B cell (primary cell): ENCODE measurements around the gene RGL3.

Experiments used
- EZH2 ChIP-seq: IDR thresholded peaks from 2 replicates; pipeline ENCODE4 v1.6.1; 2012; ENCODE audit warnings: borderline replicate concordance, low read depth, mild to moderate bottlenecking, moderate library complexity, low read length; ENCODE audit not compliant: insufficient read depth, poor library complexity, severe bottlenecking
- TF ChIP-seq, protein P1 (sequence below): fragments of 200-600 bp; IDR thresholded peaks from one replicate; pipeline ENCODE4 v1.8.0; 2022; ENCODE audit warnings: antibody characterized with exemption, mild to moderate bottlenecking

DNA sequence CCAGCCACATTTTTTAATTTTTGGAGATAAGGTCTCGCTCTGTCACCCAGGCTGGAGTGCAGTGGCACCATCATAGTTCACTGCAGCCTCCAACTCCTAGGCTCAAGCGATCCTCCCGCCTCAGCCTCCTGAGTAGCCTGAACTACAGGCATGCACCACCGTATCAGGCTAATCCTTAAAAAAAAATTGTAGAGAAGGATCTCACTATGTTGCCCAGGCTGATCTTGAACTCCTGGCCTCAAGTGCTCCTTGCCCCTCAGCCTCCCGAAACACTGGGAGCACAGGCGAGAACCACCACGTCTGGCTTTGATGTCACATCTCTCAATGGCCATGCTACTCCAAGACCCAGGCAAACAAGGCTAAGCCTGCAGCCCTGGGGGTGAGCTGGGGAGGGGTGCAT lies 37.5 kb upstream of the RGL3 start:
- TF ChIP-seq, protein P1, sequence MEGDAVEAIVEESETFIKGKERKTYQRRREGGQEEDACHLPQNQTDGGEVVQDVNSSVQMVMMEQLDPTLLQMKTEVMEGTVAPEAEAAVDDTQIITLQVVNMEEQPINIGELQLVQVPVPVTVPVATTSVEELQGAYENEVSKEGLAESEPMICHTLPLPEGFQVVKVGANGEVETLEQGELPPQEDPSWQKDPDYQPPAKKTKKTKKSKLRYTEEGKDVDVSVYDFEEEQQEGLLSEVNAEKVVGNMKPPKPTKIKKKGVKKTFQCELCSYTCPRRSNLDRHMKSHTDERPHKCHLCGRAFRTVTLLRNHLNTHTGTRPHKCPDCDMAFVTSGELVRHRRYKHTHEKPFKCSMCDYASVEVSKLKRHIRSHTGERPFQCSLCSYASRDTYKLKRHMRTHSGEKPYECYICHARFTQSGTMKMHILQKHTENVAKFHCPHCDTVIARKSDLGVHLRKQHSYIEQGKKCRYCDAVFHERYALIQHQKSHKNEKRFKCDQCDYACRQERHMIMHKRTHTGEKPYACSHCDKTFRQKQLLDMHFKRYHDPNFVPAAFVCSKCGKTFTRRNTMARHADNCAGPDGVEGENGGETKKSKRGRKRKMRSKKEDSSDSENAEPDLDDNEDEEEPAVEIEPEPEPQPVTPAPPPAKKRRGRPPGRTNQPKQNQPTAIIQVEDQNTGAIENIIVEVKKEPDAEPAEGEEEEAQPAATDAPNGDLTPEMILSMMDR: no peak
- no peak for TF ChIP-seq EZH2
